Panc1 (cell line): Measurements from ENCODE around the gene CFH. TPM values are rescaled to one million over a fixed set of nuclear protein-coding genes. Genes with fewer than 3 reads are reported as not detected.
"Not testable (repeated sequence)": the region's sequence is repeated elsewhere in the genome, so short reads cannot be mapped to it uniquely, and the experiment has no call there.

ENCODE experiments used
- ATAC-seq: fragments of 200-7000 bp; cut with Tn5 transposase; 2 replicates; pipeline ENCODE4 v1.9.1; 2020; ENCODE audit warnings: mild to moderate bottlenecking, moderate library complexity
- BruUV-seq: library from RNA; stranded (reverse); fragments of 400-500 nt; replicated peaks from 2 replicates; lab custom pipeline; 2021; lab: Mats Ljungman, UMichigan
- CTCF ChIA-PET: fragments of 300-600 bp; sonication (Branson Sonifier 250); formaldehyde crosslinking; loops from one replicate; lab custom pipeline; 2022; ENCODE audit warnings: antibody characterized with exemption; lab: Charles Lee
- POLR2A ChIA-PET: fragments of 300-600 bp; sonication (Branson Sonifier 250); formaldehyde crosslinking; loops from one replicate; lab custom pipeline; 2022; ENCODE audit warnings: antibody characterized with exemption; lab: Charles Lee
- DNase-seq: peaks from one replicate; pipeline ENCODE4 v3.0.0-alpha.2; 2010; ENCODE audit warnings: low read depth, low spot score
- H3K27ac ChIP-seq: 2 replicates; pipeline ENCODE4 v1.5.1; 2011; ENCODE audit warnings: mild to moderate bottlenecking, low read length, inconsistent platforms
- H3K27me3 ChIP-seq: fragments of 200-500 bp; sonication (Bioruptor generic); 2 replicates; pipeline ENCODE4 v1.6.0; 2014; ENCODE audit warnings: low read length, inconsistent platforms; ENCODE audit not compliant: control insufficient read depth, insufficient read depth
- H3K36me3 ChIP-seq: fragments of 200-500 bp; sonication (Bioruptor generic); 2 replicates; pipeline ENCODE4 v1.5.1; 2014; ENCODE audit warnings: inconsistent platforms, mild to moderate bottlenecking, low read length, moderate library complexity; ENCODE audit not compliant: control insufficient read depth, insufficient read depth
- H3K4me1 ChIP-seq: 2 replicates; pipeline ENCODE4 v1.5.1; 2011; ENCODE audit warnings: inconsistent platforms, mild to moderate bottlenecking, low read length, moderate library complexity; ENCODE audit not compliant: control insufficient read depth, insufficient read depth
- H3K4me3 ChIP-seq, 2 experiments: 2 replicates each; pipeline ENCODE4 v1.5.1; 2011 to 2012; ENCODE audit warnings: low read depth in 2 of 2, low read length in 2 of 2, mild to moderate bottlenecking in 2 of 2, inconsistent platforms in 1 of 2, moderate library complexity in 1 of 2
- H3K9me3 ChIP-seq: fragments of 200-500 bp; sonication (Bioruptor generic); 2 replicates; pipeline ENCODE4 v1.5.1; 2014; ENCODE audit warnings: low read depth, mild to moderate bottlenecking, inconsistent platforms, low read length, moderate library complexity; ENCODE audit not compliant: control insufficient read depth, insufficient read depth
- POLR2AphosphoS5 ChIP-seq: IDR thresholded peaks from 2 replicates; pipeline ENCODE4 v1.6.1; 2012; ENCODE audit warnings: mild to moderate bottlenecking, low read depth, low read length, moderate library complexity
- SIN3A ChIP-seq: IDR thresholded peaks from 2 replicates; pipeline ENCODE4 v1.6.1; 2012; ENCODE audit warnings: low read depth, mild to moderate bottlenecking, low read length, moderate library complexity, borderline replicate concordance; ENCODE audit not compliant: insufficient read depth
- TCF7L2 ChIP-seq: IDR thresholded peaks from 2 replicates; pipeline ENCODE4 v1.6.1; 2011; ENCODE audit warnings: mild to moderate bottlenecking, low read depth, low read length, inconsistent platforms
- in situ Hi-C: cut with HindIII; loops from 2 replicates; pipeline ENCODE4 v1.10.0; 2016; ENCODE audit warnings: low sequenced_read_pairs, low pct_unique_long_range_greater_than_20kb
- intact Hi-C: fragments of 100-400 bp; cut with micrococcal nuclease; formaldehyde crosslinking; loops from one replicate; pipeline ENCODE4 v1.10.0; 2022; ENCODE audit not compliant: unreplicated experiment
- total RNA-seq: library from RNA; stranded (reverse); gene quantifications from one replicate; pipeline ENCODE4 v1.2.1, GENCODE V29; 2021; ENCODE audit not compliant: unreplicated experiment
- TF ChIP-seq, protein P1 (sequence below): fragments of 450-650 bp; IDR thresholded peaks from 2 replicates; pipeline ENCODE4 v1.5.1; 2017; ENCODE audit warnings: mild to moderate bottlenecking
- TF ChIP-seq, protein P2 (sequence below), 2 experiments: IDR thresholded peaks; 2 replicates each; pipeline ENCODE4 v1.6.1; 2011 to 2012; ENCODE audit warnings: low read depth in 2 of 2, control low read depth in 1 of 2, low read length in 1 of 2, mild to moderate bottlenecking in 1 of 2, moderate library complexity in 1 of 2; ENCODE audit not compliant: insufficient read depth in 1 of 2

Gene CFH
- total RNA-seq, 1 experiment from 2014 or later, result 0.36 TPM

- ChIA-PET CTCF (no interaction called here), POLR2A (no interaction called here)
- intact Hi-C loops, result no loop called here
- ATAC-seq (no peak), DNase-seq (no peak)
- TF ChIP-seq TCF7L2 (no peak), SIN3A (no peak), POLR2AphosphoS5 (no peak)
- TF ChIP-seq, protein P1, sequence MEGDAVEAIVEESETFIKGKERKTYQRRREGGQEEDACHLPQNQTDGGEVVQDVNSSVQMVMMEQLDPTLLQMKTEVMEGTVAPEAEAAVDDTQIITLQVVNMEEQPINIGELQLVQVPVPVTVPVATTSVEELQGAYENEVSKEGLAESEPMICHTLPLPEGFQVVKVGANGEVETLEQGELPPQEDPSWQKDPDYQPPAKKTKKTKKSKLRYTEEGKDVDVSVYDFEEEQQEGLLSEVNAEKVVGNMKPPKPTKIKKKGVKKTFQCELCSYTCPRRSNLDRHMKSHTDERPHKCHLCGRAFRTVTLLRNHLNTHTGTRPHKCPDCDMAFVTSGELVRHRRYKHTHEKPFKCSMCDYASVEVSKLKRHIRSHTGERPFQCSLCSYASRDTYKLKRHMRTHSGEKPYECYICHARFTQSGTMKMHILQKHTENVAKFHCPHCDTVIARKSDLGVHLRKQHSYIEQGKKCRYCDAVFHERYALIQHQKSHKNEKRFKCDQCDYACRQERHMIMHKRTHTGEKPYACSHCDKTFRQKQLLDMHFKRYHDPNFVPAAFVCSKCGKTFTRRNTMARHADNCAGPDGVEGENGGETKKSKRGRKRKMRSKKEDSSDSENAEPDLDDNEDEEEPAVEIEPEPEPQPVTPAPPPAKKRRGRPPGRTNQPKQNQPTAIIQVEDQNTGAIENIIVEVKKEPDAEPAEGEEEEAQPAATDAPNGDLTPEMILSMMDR, result no peak
- TF ChIP-seq, protein P2, sequence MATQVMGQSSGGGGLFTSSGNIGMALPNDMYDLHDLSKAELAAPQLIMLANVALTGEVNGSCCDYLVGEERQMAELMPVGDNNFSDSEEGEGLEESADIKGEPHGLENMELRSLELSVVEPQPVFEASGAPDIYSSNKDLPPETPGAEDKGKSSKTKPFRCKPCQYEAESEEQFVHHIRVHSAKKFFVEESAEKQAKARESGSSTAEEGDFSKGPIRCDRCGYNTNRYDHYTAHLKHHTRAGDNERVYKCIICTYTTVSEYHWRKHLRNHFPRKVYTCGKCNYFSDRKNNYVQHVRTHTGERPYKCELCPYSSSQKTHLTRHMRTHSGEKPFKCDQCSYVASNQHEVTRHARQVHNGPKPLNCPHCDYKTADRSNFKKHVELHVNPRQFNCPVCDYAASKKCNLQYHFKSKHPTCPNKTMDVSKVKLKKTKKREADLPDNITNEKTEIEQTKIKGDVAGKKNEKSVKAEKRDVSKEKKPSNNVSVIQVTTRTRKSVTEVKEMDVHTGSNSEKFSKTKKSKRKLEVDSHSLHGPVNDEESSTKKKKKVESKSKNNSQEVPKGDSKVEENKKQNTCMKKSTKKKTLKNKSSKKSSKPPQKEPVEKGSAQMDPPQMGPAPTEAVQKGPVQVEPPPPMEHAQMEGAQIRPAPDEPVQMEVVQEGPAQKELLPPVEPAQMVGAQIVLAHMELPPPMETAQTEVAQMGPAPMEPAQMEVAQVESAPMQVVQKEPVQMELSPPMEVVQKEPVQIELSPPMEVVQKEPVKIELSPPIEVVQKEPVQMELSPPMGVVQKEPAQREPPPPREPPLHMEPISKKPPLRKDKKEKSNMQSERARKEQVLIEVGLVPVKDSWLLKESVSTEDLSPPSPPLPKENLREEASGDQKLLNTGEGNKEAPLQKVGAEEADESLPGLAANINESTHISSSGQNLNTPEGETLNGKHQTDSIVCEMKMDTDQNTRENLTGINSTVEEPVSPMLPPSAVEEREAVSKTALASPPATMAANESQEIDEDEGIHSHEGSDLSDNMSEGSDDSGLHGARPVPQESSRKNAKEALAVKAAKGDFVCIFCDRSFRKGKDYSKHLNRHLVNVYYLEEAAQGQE (IDR thresholded peaks at IDR 0.05; ENCODE audit: insufficient read depth in 1 of 2, low read depth in 2 of 2, low read length in 1 of 2), result no peak
- no peak overlapping the region for H3K27ac ChIP-seq
- in situ Hi-C loops, result no loop called here
- H3K4me3 ChIP-seq, result no peak overlapping the region
- no TSS peak for BruUV-seq
- H3K4me1 ChIP-seq, result no peaks in the 10 kb centered on the region
- H3K36me3 ChIP-seq, result no peaks in the 10 kb centered on the region
- no peaks in the 10 kb centered on the region for H3K27me3 ChIP-seq
- H3K9me3 ChIP-seq, result no peaks in the 10 kb centered on the region
Observed at GRCh38 chr1:196638466-196638865, 13.4 kb upstream of the CFH start.

DNA sequence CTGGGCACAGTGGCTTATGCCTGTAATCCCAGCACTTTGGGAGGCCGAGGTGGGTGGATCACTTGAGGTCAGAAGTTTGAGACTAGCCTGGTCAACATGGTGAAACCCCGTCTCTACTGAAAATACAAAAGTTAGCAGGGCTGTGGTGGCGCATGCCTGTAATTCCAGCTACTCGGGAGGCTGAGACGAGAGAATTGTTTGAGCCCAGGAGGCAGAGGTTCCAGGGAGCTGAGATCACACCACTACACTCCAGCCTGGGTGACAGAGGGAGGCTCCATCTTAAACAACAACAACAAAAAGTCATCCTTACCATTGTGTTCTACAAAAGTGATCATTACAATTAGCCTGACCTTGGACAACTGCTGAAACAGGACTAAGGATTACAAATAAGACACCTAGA is 12.6 kb upstream of the CFH start:
- H3K9me3 ChIP-seq, in situ Hi-C loops, intact Hi-C loops, CTCF ChIA-PET, H3K4me1 ChIP-seq, ATAC-seq, H3K27ac ChIP-seq, DNase-seq, H3K27me3 ChIP-seq, BruUV-seq, H3K4me3 ChIP-seq, H3K36me3 ChIP-seq, POLR2A ChIA-PET: not testable (repeated sequence)

- no peak for TF ChIP-seq TCF7L2
- no peak for TF ChIP-seq SIN3A
- TF ChIP-seq POLR2AphosphoS5, result no peak
- TF ChIP-seq, protein P2 (IDR thresholded peaks at IDR 0.05; ENCODE audit: insufficient read depth in 1 of 2, low read depth in 2 of 2, low read length in 1 of 2), result no peak
- TF ChIP-seq, protein P1, result no peak
- H3K27ac ChIP-seq, result no peak overlapping the region
- CTCF ChIA-PET, result no interaction called here
- BruUV-seq, result no TSS peak
- DNase-seq (no peak), ATAC-seq (no peak)
- POLR2A ChIA-PET, result no interaction called here
- in situ Hi-C loops, result no loop called here
- no peaks in the 10 kb centered on the region for H3K9me3 ChIP-seq
- H3K4me3 ChIP-seq, result no peak overlapping the region
- intact Hi-C loops, result no loop called here
- H3K36me3 ChIP-seq, result no peaks in the 10 kb centered on the region
- H3K4me1 ChIP-seq, result no peaks in the 10 kb centered on the region
- no peaks in the 10 kb centered on the region for H3K27me3 ChIP-seq
Observed at GRCh38 chr1:196640976-196641375, 10.9 kb upstream of the CFH start.
